Activated T-cell treated with anti-CD3 and anti-CD28 coated beads, Interleukin-2, amount 50 U/mL, for 1 hour (primary cell): ENCODE measurements around the gene SLC4A5.
A peak's percentile ranks its signal among the peaks of the same experiment; 100 is the strongest.
"Not testable (repeated sequence)": the region's sequence is repeated elsewhere in the genome, so short reads cannot be mapped to it uniquely, and the experiment has no call there.

ENCODE experiments used
- DNase-seq: peaks from one replicate; pipeline ENCODE4 v3.0.0-alpha.2; 2020

Gene SLC4A5

GRCh38 chr2:74197049-74197448, 146.2 kb downstream of the SLC4A5 start:
- no peak for DNase-seq

GRCh38 chr2:74194799-74195198, 148.4 kb downstream of the SLC4A5 start:
- no peak for DNase-seq

- no peak for DNase-seq
These were observed 151.4 kb downstream of the SLC4A5 start for GRCh38 chr2:74191596-74192380.

DNA sequence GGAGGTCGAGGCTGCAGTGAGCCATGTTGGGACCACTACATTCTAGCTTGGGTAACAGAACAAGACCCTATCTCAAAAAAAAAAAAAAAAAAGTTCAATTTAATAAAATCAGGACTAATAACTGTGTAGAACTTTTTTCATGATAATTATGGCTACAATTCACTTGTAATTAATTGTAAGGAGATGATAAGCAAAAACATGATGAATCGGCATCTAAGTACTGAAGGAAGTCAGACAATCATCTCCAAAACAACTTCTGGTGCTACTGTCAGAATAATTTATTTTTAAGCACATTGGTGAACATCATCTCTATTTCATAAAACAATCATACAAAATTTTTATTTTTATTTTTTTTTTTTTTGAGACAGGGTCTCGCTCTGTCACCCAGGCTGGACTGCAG, 154.5 kb downstream of the SLC4A5 start:
- no peak for DNase-seq

DNA sequence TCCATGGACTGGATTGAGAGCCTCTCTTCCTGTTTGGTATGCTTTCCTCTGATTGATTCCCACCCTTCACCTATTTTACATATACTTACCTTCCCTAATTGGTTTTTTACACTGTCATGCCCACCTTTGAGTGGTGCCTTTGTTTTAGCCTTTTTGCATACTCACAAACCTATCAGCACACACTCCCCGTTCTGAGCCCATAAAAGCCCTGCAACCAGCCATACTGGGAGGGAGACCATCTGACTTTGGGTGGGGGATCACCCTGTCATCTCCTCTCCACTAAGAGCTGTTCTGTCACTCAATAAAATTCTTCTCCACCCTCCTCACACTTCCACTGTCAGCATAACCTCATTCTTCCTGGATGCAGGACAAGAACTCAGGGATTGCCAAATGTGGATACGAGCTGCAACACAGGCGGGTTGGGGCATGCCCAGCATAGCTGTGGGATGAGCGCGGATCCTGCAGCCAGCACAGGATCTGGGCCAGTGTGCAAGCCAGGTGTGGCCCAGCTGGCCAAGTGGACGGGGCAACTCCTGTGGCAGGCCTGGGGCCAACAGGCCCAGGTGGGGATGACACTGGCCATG, 155.1 kb downstream of the SLC4A5 start:
- DNase-seq, result no peak

DNA sequence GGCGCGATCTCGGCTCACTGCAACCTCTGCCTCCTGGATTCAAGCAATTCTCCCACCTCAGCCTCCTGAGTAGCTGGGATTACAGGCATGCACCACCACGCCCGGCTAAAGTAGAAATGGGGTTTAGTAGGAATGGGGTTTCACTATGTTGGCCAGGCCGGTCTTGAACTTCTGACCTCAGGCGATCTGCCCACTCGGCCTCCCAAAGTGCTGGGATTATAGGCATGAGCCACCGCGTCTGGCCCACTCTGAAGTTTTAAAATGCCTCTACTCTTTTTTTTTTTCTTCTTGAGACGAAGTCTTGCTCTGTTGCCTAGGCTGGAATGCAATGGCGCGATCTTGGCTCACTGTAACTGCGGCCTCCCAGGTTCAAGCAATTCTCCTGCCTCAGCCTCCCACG, 156.5 kb downstream of the SLC4A5 start:
- not testable (repeated sequence) for DNase-seq

DNA sequence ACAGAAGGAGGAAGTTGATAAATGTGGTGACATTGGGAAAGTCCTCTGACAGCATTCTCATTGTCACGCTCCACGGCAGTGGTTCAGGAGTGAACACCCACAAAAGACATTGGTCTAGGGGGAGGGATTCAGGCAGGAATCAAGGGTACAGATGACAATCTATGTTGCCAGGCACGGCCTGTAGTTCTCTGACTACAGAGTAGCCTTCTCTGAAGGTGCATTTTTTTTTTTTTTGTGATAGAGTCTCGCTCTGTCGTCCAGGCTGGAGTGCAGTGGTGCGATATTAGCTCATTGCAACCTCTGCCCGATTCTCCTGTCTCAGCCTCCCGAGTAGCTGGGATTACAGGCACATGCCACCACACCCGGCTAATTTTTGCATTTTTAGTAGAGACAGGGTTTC, 157.2 kb downstream of the SLC4A5 start:
- no peak for DNase-seq

DNA sequence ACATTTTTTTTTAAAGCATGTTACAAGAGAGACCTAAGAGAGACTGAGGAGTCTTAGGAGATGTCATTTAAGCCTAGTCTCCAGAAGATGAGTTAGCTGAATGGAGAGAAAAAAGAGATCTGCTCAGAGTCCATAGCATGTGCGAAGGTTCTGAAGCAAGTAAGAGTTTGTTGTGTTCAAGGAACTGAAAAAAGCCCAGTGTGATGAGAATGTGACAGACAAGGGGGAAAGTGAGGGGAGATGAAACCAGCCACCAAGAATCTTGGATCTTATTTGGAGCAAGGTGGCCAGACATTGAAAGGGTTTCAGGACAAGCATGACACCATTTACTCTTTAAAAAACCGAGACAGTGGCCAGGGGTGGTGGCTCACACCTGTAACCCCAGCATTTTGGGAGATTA, 159.3 kb downstream of the SLC4A5 start:
- DNase-seq, result no peak

DNA sequence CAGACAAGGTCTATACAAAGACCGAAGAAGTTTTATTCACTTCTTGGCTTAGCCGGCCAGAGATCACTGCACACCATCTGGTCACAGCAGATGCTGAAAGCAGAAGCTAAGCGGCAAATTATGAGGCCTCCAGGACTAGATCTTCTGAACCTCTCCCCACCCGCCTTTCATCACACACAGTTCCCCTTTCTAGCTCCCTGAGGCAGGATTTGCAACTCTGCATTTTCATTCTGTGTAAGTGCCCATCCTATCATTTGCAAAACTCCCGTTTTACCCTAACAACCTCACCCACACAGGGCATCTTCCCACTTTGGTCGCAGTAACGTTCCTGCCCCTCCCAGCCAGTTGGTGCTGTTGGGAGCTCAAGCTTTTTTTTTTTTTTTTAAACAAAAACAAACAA, 161.5 kb downstream of the SLC4A5 start:
- no peak for DNase-seq

DNA sequence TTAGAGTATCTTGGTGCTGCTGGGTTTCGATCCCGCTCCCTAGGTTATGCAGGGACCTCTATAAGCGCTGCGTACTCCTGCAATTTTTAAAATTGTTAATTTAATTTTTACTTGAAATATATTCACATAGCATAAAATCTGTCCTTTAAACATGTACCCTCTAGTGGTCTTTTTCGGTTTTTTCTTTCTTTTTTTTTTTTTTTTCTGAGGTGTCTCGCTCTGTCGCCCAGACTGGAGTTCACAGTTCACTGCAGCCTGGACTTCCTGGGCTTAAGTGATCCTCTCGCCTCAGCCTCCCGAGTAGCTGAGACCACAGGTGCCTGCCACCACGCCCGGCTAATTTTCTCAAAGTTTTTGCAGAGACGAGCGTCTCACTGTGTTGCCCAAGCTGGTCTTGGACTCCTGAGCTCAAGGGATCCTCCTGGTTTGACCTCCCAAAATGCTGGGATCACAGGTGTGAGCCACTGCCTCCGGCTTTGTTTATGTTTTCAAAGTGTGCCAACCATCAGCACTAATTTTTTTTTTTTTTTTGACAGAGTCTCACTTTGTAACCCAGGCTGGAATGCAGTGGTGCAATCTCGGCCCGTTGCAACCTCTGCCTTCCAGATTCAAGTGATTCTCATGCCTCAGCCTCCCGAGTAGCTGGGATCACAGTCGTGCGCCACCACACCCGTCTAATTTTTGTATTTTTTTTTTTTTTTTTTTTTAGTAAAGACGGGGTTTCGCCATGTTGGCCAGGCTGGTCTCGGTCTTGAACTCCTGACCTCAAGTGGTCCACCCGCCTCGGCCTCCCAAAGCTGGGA, 164.0 kb downstream of the SLC4A5 start:
- no peak for DNase-seq

- peak; percentile 99 for DNase-seq
These were observed 164.8 kb downstream of the SLC4A5 start, which contains the start of gene MOB1A for GRCh38 chr2:74178211-74179062. Gene MOB1A (minus strand): TSS chr2:74178879. CDS start chr2:74178674, 205 bp downstream.

- DNase-seq, result no peak
These were observed 165.5 kb downstream of the SLC4A5 start for GRCh38 chr2:74177696-74178095.

DNA sequence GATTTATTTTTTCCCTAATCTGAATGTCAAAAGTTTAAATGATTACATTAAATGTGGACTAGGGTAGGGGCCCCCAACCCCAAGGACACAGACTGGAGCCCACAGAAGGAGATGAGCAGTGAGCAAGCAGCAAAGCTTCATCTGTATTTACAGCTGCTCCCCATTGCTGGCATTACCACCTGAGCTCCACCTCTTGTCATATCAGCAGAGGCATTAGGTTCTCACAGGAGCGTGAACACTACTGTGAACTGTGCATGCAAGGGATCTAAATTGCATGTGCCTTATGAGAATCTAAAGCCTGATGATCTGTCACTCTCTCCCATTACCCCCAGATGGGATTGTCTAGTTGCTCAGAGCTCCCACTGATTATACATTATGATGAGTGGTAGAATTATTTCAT, 168.3 kb downstream of the SLC4A5 start:
- DNase-seq, result no peak

DNA sequence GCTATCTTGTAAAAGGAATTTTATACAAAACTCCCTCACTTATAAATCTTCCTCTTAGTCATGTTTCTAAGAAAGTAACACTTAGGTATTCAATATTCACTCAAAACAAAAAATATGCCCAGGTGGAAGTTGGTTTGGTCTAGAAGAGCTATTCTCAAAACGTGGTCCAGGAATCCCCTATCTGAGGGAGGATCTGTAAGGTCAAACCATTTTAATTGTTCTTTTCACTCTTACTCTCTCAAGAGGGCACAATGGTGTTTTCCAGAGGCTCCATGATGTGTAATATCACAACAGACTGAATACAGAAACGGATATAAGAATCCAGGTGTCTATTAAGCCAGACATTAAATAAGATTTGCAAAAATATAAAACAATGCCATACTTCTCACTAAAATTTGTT, 174.5 kb downstream of the SLC4A5 start:
- no peak for DNase-seq
